ENCODE results near the gene CORT.
"Not testable (repeated sequence)": the region's sequence is repeated elsewhere in the genome, so short reads cannot be mapped to it uniquely, and the experiment has no call there.

Gene CORT

GRCh38 chr1:10449751-10450150, at the start of gene CORT:
Gene CORT, plus strand, starts transcription at chr1:10450031. Its CDS starts 193 bp downstream, at chr1:10450224.
- DNase-seq: no peak

- no peak for DNase-seq
Measured at GRCh38 chr1:10401281-10401680, 48.5 kb upstream of the CORT start.

- DNase-seq: no peak
Measured at GRCh38 chr1:10402729-10403274, 47.0 kb upstream of the CORT start.

- no peak for DNase-seq
Measured at GRCh38 chr1:10407201-10407600, 42.6 kb upstream of the CORT start.

- peak; percentile 17 to 36 for DNase-seq
Measured at GRCh38 chr1:10415211-10415930, 34.5 kb upstream of the CORT start.

DNA sequence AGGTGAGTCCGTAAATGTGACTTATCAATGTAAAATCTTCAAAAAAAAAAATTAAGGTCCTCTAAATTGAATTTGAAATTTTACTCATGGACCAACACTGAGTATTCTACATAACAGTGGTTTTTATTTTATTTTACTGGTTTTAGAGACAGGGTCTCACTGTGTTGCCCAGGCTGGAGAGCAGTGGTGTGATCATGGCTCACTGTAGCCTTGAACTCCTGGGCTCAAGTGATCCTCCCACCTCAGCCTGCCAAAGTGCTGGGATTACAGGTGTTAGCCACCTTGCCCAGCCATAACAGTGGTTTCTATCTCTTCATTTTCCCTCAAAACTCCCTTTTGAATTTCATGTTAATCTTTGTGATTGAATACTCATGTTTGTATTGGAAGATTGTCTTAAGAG, 33.9 kb upstream of the CORT start:
- not testable (repeated sequence) for DNase-seq

DNA sequence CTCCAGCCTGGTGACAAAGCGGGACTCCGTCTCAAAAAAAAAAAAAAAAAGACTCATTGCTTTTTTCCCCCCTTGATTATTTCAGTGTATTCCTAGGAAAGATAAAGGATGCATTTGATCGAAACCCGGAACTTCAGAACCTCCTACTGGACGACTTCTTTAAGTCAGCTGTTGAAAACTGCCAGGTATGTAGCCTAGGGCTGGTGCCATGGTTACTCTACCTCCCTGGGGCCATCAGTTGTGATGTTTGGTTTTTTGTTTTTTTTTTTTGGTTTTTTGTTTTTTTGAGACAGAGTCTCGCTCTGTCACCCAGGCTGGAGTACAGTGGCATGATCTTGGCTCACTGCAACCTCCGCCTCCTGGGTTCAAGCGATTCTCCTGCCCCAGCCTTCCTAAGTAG, 31.1 kb upstream of the CORT start:
- not testable (repeated sequence) for DNase-seq

- no peak for DNase-seq
Measured at GRCh38 chr1:10419351-10419750, 30.5 kb upstream of the CORT start.

GRCh38 chr1:10421637-10422036, 28.2 kb upstream of the CORT start:
- DNase-seq: no peak

GRCh38 chr1:10424034-10424433, 25.8 kb upstream of the CORT start:
- no peak for DNase-seq

DNA sequence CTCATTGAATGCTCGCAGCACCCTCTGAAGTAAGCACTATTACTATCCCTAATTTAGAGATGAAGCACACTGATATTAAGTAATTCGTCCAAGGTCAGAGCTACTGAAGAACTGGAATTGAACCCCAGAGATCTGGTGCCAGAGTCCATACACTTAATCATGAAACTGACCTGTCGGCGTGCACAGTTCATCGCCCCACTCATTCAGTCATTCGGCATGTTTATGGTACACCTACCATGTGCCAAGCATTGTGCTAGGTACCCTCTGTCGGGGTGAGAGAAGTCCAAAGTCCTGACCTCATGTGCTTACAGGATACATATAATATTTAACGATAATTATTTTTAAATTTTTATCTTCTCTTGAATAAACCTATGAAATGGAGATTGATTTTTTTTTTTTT, 25.2 kb upstream of the CORT start:
- no peak for DNase-seq

DNA sequence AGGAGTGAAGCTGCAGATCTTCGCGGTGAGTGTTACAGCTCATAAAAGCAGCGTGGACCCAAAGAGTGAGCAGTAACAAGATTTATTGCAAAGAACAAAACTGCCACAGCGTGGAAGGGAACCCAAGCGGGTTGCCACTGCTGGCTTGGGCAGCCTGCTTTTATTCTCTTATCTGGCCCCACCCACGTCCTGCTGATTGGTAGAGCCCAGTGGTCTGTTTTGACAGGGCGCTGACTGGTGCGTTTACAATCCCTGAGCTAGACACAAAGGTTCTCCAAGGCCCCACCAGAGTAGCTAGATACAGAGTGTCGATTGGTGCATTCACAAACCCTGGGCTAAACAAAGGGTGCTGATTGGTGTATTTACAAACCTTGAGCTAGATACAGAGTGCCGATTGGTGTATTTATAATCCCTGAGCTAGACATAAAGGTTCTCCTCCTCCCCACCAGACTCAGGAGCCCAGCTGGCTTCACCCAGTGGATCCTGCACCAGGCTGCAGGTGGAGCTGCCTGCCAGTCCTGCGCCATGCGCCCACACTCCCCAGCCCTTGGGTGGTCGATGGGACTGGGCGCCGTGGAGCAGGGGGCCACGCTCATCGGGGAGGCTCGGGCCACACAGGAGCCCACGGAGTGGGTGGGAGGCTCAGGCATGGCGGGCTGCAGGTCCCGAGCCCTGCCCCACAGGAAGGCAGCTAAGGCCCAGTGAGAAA, 23.9 kb upstream of the CORT start:
- not testable (repeated sequence) for DNase-seq

DNA sequence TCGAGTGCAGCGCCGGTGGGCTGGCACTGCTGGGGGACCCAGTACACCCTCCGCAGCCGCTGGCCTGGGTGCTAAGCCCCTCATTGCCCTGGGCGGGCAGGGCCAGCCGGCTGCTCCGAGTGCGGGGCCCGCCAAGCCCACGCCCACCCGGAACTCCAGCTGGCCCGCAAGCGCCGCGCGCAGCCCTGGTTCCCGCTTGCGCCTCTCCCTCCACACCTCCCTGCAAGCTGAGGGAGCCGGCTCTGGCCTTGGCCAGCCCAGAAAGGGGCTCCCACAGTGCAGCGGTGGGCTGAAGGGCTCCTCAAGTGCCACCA, 23.3 kb upstream of the CORT start:
- DNase-seq: not testable (repeated sequence)

GRCh38 chr1:10428984-10429383, 20.8 kb upstream of the CORT start:
- DNase-seq: no peak

DNA sequence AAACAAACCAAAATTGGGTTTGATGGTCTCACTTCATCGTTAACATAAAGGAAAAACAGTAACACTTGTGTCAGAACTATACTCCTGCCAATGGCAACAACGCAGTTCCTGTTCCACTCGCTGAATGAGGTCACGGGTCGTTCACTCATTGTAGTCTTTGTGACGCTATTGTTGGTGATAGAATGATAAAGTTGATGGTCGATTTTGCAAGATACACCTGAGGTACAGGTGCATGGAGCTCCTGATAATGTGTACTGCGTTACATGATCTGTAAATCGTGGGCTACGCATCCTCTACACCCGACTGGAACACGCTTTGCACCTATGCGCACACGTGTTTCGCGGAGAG, 20.0 kb upstream of the CORT start:
- DNase-seq: no peak

GRCh38 chr1:10430216-10431069, 19.4 kb upstream of the CORT start, which contains the start of gene CENPS:
Gene CENPS, plus strand, starts transcription at chr1:10430433. Its CDS starts 85 bp downstream, at chr1:10430518.
- DNase-seq: peak; percentile 69

- no peak for DNase-seq
Measured at GRCh38 chr1:10431070-10431730, 18.6 kb upstream of the CORT start.

DNA sequence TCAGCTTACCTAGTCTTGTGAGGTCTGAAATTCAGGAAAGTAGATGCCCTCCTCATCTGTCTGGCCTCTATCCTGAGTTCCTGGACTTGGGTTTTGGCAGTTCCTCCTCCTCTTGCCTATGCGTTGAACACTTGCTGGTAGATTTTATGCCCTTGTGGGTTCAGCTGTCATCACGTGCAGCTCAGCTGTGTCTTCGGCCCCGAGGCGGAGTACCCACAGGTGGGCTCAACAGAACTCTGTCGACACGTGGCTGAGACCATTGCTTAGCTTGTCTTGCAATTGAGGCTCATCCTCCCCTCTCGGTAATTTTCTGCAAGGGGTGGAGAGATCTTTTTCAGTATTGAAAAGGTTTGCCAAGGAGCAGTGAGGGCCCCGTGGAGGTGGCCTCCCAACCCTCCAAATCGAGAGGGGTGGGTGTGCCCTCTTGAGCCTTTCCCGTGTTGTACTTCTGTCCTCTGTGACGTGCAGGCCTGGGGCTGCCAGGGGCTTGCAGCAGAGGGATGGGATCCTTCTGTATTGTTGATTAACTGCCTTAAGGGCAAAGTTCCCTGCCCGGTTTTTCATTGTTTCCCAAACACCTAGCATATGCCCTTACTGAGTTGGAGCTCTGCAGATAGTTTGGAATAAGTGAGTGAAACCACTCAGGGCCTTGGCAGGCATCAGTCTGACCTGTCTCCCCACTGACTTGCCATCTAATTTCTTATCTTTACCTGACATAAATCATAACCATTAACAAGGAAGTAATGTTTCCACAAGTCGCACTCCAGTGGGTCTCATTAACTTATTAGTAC, 16.7 kb upstream of the CORT start:
- no peak for DNase-seq

DNA sequence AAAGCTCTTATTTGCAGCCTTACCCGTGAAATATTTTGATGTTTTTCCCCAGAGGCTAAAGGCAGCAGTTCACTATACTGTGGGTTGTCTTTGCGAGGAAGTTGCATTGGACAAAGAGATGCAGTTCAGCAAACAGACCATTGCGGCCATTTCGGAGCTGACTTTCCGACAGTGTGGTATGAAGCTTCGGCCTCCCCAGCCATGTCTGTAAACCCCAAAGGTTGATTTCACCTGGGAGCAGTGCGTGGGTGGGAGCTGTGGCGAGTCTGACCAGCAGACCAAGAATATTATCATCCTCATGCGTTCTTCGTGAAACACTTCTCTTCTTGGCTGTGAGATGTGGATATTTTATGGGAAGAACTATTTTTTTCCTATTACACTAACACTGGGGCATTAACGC, 16.0 kb upstream of the CORT start:
- DNase-seq: no peak

GRCh38 chr1:10434590-10434989, 15.2 kb upstream of the CORT start:
- DNase-seq: no peak

DNA sequence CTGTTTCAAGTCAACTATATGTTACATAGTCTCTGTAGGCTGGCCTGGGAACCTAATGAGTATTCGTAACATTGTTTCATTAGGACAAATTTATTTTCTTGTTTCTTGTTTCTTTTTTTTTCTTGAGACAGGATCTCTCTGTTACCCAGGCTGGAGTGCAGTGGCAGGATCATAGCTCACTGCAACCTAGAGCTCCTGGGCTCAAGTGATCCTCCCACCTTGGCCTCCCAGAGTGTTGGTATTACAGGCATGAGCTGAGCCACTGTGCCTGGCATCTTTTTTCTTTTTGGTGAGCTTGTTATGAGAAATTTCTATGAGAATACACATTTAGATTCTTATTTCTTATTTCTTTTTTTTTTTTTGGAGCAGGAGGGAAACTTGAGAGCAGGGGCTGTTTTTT, 12.8 kb upstream of the CORT start:
- no peak for DNase-seq

- no peak for DNase-seq
Measured at GRCh38 chr1:10438677-10439163, 11.1 kb upstream of the CORT start.

Data from SHP77 (cell line).